Measurements from ENCODE around the gene POT1. TPM values are rescaled to one million over a fixed set of nuclear protein-coding genes. Genes with fewer than 3 reads are reported as not detected.
A peak's percentile ranks its signal among the peaks of the same experiment; 100 is the strongest.

POT1 gene
- total and polyA plus RNA-seq, 2 of the 13 experiments (the other 11 are each of a cell fraction or from before 2014, with no cell fraction given), result 21.7 to 23.4 TPM

GRCh38 chr7:124929467-124930172, at the start of gene POT1 (continued):
- peak; percentile 100 for TF ChIP-seq ZMYM4 (CRISPR knock-in tag; IDR thresholded peaks at IDR 0.05)
- TF ChIP-seq SRY (CRISPR knock-in tag; IDR thresholded peaks at IDR 0.05), result no peak
- no peak for TF ChIP-seq NFKBIZ (CRISPR knock-in tag; IDR thresholded peaks at IDR 0.05)
- TF ChIP-seq SYNCRIP (IDR thresholded peaks at IDR 0.05; ENCODE audit: insufficient read depth, low read depth, low read length), result no peak
- TF ChIP-seq ATF7 (IDR thresholded peaks at IDR 0.05), result peak; percentile 96
- peak; percentile 87 for TF ChIP-seq ATF7 (CRISPR knock-in tag; IDR thresholded peaks at IDR 0.05)
- TF ChIP-seq CBX2 (IDR thresholded peaks at IDR 0.05; ENCODE audit: low read depth, low read length), result no peak
- no peak for TF ChIP-seq CBX2 (CRISPR knock-in tag; IDR thresholded peaks at IDR 0.05; ENCODE audit: low read depth)
- TF ChIP-seq FOXP1 (IDR thresholded peaks at IDR 0.05), result no peak
- no peak for TF ChIP-seq FOXP1 (CRISPR knock-in tag; IDR thresholded peaks at IDR 0.05)
- 0 out of 2 replicates have a peak, but pooled peaks have one; percentile 53 for TF ChIP-seq KLF15 (CRISPR knock-in tag; IDR thresholded peaks at IDR 0.05; ENCODE audit: borderline replicate concordance)
- peak; percentile 87 for TF ChIP-seq ZNF878 (CRISPR knock-in tag; IDR thresholded peaks at IDR 0.05)
- TF ChIP-seq ZNF841 (CRISPR knock-in tag; IDR thresholded peaks at IDR 0.05; ENCODE audit: borderline replicate concordance), result no peak
- no peak for TF ChIP-seq ZNF138 (CRISPR knock-in tag; IDR thresholded peaks at IDR 0.05; ENCODE audit: low read depth)
- TF ChIP-seq ZNF326 (CRISPR knock-in tag; IDR thresholded peaks at IDR 0.05; ENCODE audit: borderline replicate concordance), result no peak
- no peak for TF ChIP-seq ZNF329 (CRISPR knock-in tag; IDR thresholded peaks at IDR 0.05; ENCODE audit: low read depth)
- TF ChIP-seq MXI1 (IDR thresholded peaks at IDR 0.05; ENCODE audit: borderline replicate concordance, low read depth, low read length), result peak; percentile 42; the same call in 1 of the 3 replicates
- TF ChIP-seq ZNF550 (CRISPR knock-in tag; IDR thresholded peaks at IDR 0.05; ENCODE audit: borderline replicate concordance), result no peak
- TF ChIP-seq ZNF484 (CRISPR knock-in tag; IDR thresholded peaks at IDR 0.05; ENCODE audit: borderline replicate concordance, low read depth), result no peak
- no peak for TF ChIP-seq GPBP1L1 (CRISPR knock-in tag; IDR thresholded peaks at IDR 0.05)
- TF ChIP-seq THRA (CRISPR knock-in tag; IDR thresholded peaks at IDR 0.05; ENCODE audit: borderline replicate concordance), result peak; percentile 75
- peak; percentile 53; the same call in 1 of the 2 replicates for TF ChIP-seq ZNF792 (CRISPR knock-in tag; IDR thresholded peaks at IDR 0.05)
- no peak for TF ChIP-seq FOXC1 (CRISPR knock-in tag; IDR thresholded peaks at IDR 0.05; ENCODE audit: borderline replicate concordance)
- peak; percentile 86; the same call in 1 of the 2 replicates for TF ChIP-seq NRL (CRISPR knock-in tag; IDR thresholded peaks at IDR 0.05; ENCODE audit: borderline replicate concordance)
- peak; percentile 78; the same call in 1 of the 2 replicates for TF ChIP-seq ZNF292 (CRISPR knock-in tag; IDR thresholded peaks at IDR 0.05; ENCODE audit: borderline replicate concordance, low read depth)
- 0 out of 2 replicates have a peak, but pooled peaks have one; percentile 7 for TF ChIP-seq CTCF (CRISPR knock-in tag; IDR thresholded peaks at IDR 0.05)
- TF ChIP-seq SRF (IDR thresholded peaks at IDR 0.05; ENCODE audit: low read depth, low read length), result no peak
- no peak for TF ChIP-seq KLF13 (CRISPR knock-in tag; IDR thresholded peaks at IDR 0.05)

All from HepG2 (cell line).